GM10266 (cell line): ENCODE data around the gene CADM1.

Experiments used
- DNase-seq: peaks from one replicate; pipeline ENCODE4 v3.0.0; 2012; ENCODE audit errors: extremely low spot score
- TF ChIP-seq, protein P1 (sequence below): IDR thresholded peaks from 2 replicates; pipeline ENCODE4 v1.5.1; 2012; ENCODE audit warnings: mild to moderate bottlenecking, low read depth; ENCODE audit not compliant: control insufficient read depth, insufficient read depth; ENCODE audit errors: missing control alignments

Gene CADM1

GRCh38 chr11:115184901-115185300, 319.3 kb downstream of the CADM1 start:
- TF ChIP-seq, protein P1, sequence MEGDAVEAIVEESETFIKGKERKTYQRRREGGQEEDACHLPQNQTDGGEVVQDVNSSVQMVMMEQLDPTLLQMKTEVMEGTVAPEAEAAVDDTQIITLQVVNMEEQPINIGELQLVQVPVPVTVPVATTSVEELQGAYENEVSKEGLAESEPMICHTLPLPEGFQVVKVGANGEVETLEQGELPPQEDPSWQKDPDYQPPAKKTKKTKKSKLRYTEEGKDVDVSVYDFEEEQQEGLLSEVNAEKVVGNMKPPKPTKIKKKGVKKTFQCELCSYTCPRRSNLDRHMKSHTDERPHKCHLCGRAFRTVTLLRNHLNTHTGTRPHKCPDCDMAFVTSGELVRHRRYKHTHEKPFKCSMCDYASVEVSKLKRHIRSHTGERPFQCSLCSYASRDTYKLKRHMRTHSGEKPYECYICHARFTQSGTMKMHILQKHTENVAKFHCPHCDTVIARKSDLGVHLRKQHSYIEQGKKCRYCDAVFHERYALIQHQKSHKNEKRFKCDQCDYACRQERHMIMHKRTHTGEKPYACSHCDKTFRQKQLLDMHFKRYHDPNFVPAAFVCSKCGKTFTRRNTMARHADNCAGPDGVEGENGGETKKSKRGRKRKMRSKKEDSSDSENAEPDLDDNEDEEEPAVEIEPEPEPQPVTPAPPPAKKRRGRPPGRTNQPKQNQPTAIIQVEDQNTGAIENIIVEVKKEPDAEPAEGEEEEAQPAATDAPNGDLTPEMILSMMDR, result no peak
- no peak for DNase-seq

GRCh38 chr11:115183830-115184229, 320.4 kb downstream of the CADM1 start:
- TF ChIP-seq, protein P1, result no peak

DNA sequence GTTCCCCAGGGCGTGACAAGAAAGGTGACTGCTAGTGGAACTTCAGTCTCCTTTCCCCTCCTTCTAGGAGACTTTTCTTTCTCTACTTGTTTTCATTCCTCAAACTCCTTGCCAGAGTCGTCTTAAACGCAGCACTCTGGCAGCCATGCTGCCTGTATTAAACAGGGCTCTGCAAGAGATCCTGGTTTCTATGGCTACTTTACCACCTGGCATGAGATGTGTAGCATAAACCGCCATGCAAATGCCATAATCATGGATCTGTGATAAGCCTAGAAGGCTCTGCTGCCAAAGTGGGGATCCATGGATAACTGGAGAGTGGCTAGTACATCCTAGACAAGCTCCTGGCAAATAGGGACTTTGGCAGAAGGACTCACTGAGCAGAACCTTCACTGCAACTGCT, 321.1 kb downstream of the CADM1 start:
- no peak for DNase-seq
- TF ChIP-seq, protein P1, result no peak

More at GRCh38 chr11:115183830-115184229, 320.4 kb downstream of the CADM1 start:
- DNase-seq, result no peak

DNA sequence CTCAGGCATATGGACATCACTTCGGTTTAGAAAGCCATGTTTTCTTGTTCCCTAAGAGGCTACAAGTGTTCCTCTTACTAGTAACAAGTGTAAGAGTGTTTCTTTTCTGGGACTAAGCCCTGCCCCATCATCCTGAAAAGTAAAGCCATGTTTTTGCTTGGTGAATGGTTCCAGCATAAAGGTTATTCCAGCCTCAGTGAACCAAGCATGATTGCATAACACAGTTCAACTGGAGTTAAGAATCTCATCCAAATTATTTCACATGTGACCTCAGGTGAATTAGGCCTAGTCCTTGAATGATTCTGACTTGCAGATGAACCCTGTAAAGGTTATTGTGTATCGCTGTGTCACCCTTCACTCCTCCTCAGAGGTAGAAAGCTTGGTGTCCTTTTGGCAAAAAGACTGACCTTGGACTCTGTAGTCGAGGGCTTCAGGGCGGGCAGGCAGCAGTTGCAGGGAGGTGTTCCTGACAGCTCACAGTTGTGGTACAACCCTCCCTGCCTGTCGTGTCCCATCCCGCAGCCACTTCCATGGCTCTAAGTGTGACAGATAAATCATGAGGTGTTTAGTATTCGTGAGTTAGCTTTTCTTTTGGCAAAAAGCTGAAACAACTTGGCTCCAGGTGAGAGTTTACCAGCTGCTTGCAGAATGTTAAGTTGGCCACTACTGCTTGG, 321.8 kb downstream of the CADM1 start:
- TF ChIP-seq, protein P1, result no peak
- DNase-seq, result no peak

DNA sequence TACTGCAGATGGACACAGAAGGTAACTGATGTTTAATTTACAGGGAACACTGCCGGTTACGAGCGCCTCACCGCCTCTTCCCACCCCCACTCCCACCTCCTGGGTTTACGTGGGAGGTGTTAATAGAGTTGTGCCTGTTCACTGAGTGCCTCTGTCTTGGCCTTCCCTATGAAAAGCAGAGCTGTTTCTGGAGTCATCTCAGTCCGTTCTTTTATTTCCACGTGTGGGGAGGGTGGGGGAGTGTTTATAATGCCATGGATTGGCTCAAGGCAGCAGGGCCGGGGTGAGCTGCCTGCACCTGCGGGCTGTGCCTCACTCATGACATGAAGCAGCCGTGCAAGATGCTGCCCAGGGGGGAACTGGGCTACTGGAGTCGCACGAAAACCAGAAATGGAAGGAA, 322.7 kb downstream of the CADM1 start:
- no peak for DNase-seq
- TF ChIP-seq, protein P1, result no peak

DNA sequence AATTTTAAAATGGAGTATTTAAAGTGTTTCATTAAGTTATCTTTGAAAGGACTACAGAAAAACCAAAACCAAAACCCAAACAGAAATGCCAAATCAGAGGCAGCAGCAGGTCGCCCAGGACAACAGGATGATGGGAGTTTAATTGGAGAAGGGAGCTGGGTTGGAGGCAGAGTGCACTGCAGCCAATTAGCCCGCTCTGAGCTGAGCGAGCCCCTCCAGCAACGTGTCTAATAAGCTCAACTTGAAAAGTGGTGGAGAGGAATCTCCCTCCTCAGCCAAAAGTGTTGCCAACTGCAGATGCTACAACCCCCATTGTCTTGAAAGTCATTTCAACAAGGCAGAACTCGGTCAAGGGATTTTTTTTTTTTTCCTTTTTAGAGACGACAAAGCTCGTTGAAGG, 323.9 kb downstream of the CADM1 start:
- TF ChIP-seq, protein P1, result no peak
- DNase-seq, result no peak

- DNase-seq, result no peak
- TF ChIP-seq, protein P1, result no peak
Measured at GRCh38 chr11:115179636-115180035, 324.6 kb downstream of the CADM1 start.
